Islet precursor cell (in vitro differentiated cells): ENCODE results near the gene CTXND1.

ENCODE experiments used
- DNase-seq: peaks from one replicate; pipeline ENCODE4 v3.0.0-alpha.2; 2018

CTXND1 gene

DNA sequence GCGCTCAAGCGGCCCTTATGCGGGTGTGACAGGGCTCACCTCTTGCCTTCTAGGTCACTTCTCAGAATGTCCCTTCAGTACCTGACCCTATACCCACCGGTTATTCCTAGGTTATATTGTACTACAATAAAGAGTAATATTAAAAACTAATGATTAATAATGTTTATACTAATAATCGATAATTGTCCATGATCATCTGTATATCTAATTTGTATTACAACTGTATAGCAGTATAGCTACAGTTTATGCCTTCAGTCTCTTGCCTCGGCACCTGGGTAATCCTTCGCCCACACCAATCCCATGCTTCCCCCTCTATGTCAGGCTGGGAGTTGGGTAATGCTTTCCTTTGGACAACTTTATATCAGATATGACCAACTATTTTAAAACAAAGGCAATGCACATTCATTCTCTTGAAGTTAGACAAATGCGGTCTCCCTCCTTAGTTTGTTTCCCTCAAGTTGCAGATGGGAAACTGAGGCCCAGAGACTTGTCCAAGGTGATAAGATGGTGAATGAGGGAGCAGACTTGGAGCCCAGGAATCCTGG is 95.8 kb downstream of the CTXND1 start:
- DNase-seq = peak; percentile 4

DNA sequence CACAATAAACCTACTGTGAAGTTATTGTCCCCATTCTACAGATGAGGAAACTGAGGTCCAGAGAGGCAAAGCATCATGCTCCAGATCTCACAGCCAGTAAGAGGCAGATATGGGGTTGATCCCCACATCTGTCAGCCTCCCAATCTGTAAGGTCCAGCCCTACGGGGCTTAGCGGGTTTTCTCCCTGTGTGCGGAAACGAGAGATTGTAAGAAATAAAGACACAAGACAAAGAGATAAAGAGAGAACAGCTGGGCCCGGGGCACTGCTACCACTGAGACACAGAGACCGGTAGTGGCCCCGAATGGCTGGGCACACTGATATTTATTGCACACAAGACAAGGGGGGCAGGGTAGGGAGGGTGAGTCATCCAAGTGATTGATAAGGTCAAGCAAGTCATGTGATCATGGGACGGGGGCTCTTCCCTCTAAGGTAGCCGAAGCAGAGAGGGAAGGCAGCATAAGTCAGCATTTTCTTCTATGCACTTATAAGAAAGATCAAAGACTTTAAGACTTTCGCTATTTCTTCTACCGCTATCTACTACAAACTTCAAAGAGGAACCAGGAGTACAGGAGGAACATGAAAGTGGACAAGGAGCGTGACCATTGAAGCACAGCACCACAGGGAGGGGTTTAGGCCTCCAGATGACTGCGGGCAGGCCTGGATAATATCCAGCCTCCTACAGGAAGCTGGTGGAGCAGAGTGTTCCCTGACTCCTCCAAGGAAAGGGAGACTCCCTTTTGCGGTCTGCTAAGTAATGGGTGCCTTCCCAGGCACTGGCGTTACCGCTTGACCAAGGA is 96.4 kb downstream of the CTXND1 start:
- peak; percentile 79 for DNase-seq

DNA sequence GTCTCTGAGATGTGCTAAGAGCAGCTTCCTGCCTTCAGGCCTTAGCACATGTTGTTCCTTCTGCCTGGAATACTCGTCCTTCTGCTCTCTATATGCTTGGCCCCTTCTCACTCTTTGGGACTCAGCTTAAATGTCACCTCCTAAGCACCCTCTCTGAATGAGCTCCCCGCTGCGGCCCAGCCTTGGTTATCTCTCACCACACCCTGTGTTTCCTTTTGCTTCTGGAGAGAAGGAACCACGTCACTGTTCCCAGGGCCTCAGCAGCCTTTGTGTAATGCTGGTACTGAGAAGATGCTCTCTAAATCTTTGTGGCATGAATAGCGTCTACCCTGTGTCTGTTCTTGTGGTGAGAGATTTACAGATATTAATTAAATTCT is 97.0 kb downstream of the CTXND1 start:
- peak; percentile 38 for DNase-seq

DNA sequence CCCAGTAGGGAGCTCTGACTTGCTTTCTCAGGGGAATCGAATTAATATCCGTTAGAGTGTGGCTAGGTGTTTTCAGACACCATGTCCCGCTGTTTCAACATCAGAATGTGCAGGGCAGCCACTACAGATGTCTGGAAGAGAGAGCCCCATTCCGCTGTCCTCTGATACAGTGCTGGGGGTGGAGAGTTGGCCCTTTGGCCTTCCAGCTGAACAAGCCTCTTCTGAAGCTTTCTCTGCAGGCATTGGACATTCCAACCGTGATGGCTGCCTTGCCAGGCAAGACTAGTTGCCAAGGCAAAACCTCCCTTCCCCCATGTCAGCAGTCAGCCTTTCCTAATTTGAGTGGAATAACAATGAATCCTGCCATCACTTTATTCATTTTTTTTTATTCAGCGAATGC is 97.7 kb downstream of the CTXND1 start:
- peak; percentile 53 for DNase-seq

DNA sequence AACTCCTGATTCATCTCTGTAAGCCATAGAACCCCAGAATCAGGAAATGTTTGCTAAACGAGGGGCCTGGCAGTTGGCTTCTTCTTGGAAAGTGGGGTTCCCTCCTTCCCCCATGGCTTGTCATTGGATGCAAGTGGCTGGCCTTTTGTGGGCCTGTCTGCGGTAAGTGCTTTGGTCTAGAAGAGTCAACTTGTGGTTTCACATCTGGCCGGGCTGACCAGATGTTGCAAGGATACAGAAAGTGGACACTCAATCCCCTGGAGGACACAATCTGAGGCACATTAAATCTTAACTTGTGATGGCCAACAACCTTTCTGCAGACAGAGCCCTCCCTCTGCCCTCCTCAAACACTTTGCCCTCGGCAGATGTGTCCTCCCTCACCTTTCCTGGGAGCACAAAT is 98.1 kb downstream of the CTXND1 start:
- DNase-seq = peak; percentile 39

DNA sequence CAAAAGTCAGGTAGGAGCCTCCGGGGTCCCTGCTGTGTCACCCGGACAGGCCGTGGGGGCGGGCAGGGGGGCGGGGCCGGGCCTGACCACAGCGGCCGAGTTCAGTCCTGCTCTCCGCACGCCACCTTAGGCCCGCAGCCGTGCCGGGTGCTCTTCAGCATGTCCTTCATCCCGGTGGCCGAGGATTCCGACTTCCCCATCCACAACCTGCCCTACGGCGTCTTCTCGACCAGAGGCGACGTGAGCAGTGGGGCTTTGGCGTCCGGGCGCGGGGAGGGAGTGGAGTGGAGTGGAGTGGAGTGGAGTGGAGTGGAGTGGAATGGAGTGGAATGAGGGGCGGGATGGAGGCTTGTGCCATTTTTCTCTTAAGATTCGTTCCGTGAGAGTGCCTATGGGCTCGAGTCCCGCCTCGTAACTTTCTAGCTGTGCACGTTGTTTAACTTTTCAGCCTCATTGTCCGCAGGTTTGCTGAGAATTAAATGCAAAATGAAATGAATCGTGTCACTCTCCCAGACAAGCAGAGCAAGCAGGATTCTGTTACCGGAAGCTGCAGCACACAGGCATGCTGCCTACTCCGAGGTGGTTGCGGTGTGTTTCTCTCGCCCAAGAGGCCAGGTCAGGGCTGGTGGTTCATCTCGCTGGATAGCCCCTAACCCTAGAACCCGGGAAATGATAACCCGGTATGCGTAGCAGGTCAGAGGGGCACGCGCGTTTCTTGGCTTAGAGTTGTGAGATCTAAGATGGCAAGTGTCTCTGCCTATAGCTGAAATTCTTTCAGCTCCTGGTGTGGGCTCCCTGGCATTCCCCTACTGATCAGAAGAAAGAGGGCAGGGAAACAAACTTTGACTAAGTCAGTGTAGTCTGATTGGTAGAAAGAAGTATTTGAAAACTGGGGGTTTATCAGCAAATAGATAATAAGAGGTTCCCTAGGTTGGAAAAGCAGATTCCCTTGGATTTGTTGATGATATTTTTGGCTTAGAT is 98.8 kb downstream of the CTXND1 start, which contains the start of gene FAH:
Gene FAH (plus strand): TSS at position 104 of the 981 bp plus-strand sequence. CDS start 56 bp downstream, at position 160.
- peak; percentile 76 for DNase-seq

DNA sequence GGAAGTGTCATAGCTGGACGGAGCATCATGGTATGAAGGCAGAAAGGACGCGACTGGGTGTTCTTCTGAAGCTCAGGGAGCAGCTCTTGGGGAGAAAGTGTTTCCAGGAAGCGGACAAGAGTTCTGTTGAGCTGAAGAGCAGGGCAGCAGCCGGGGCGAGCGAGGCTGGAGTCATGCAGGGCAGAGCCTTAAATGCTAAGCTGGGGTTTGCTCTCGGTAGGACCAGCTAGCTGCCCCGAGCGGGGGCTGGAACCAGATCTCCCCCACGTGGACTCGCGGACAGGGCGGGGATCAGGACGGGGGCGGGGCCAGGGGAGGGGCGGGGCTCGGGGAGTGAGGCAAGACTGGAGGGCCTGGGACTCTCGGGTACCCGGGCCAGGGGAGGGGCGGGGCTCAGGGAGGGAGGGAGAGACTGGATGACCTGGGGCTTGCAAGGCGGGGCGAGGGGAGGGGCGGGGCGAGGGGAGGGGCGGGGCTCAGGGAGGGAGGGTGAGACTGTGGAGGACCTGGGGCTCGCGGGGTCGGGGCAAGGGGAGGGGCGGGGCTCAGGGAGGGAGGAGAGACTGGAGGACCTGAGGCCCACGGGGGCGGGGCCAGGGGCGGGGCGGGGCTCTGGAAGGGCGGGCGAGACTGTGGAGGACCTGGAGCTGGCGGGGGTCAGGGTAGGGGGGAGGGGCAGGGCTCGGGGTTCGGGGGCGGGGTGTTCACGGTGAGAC is 99.7 kb downstream of the CTXND1 start:
- DNase-seq = peak; percentile 100

DNA sequence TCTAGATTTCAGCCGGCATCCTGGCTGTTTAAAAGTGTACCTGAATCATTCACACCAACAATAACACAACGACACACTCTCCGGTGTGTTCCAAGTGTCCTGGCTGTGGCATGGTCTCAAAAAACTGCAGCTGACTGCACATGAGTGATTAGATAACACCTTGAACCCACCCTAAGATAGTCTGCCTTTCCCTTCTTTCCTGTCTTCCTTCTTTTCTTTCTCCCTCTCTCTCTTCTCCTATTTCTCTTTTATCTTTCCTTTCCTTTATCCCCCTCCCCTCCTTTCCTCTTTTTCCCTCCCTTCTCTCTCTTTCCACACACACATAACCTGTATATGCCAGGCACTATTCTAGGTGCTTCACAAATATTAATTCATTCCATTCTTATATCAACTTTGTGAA is 100.4 kb downstream of the CTXND1 start:
- no peak for DNase-seq

DNA sequence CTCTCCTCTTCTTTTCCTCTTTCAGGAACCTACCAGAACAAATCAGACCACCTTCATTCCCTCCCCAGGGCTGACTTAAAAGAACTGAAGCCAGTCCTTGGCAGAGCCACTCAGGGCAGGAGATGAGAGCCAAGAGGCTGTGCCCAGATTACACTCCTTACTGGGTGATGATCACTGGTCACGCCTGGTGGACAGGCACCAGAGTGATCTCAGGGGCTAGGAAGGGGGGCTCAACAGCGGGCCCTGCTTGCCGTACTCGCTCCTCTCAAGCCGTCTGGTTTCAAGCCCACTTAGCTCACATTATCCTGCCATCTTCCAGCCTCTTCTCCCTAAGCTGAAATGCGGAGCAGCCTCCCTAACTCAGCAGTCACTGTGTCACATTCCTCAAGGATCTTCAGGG is 100.9 kb downstream of the CTXND1 start:
- no peak for DNase-seq
